Fibroblast of mammary gland (primary cell): ENCODE measurements around the gene LIN37.
A peak's percentile ranks its signal among the peaks of the same experiment; 100 is the strongest.

Experiments
- DNase-seq: peaks from one replicate; pipeline ENCODE4 v3.0.0-alpha.2; 2010; ENCODE audit warnings: low read depth
- H3K4me3 ChIP-seq: 2 replicates; pipeline ENCODE4 v1.5.1; 2011; ENCODE audit warnings: low read depth, mild to moderate bottlenecking, low read length, moderate library complexity; ENCODE audit not compliant: control insufficient read depth
- CTCF ChIP-seq: conservative IDR thresholded peaks from 2 replicates; pipeline ENCODE4 v1.5.1; 2011; ENCODE audit warnings: low read depth, low read length, inconsistent platforms; ENCODE audit not compliant: control insufficient read depth, insufficient read depth

LIN37 gene

GRCh38 chr19:35750167-35750566, 1.8 kb downstream of the LIN37 start:
- H3K4me3 ChIP-seq: no peak overlapping the region
- TF ChIP-seq CTCF: no peak
- no peak for DNase-seq

GRCh38 chr19:35751839-35752745, 3.7 kb downstream of the LIN37 start:
- no peak for DNase-seq
- no peak for TF ChIP-seq CTCF
- H3K4me3 ChIP-seq: no peak overlapping the region

- no peak for DNase-seq
- no peak overlapping the region for H3K4me3 ChIP-seq
- no peak for TF ChIP-seq CTCF
Measured at GRCh38 chr19:35752746-35753350, 4.5 kb downstream of the LIN37 start.

- no peak overlapping the region for H3K4me3 ChIP-seq
- TF ChIP-seq CTCF: no peak
- DNase-seq: no peak
Measured at GRCh38 chr19:35753634-35754369, 5.4 kb downstream of the LIN37 start.

GRCh38 chr19:35754370-35755130, 6.2 kb downstream of the LIN37 start:
- no peak for TF ChIP-seq CTCF
- H3K4me3 ChIP-seq: peak overlapping the region; percentile 31
- DNase-seq: peak; percentile 12

GRCh38 chr19:35755131-35755549, 6.8 kb downstream of the LIN37 start:
- TF ChIP-seq CTCF: no peak
- peak overlapping the region; percentile 31 for H3K4me3 ChIP-seq
- no peak for DNase-seq
